GM10248 (cell line): ENCODE results near the gene DCAF7.

Source experiments
- CTCF ChIA-PET: fragments of 300-600 bp; sonication (Branson Sonifier 250); formaldehyde crosslinking; extraction: SDS; loops from one replicate; lab custom pipeline; 2021; ENCODE audit warnings: antibody characterized with exemption; lab: Yijun Ruan, JAX
- POLR2A ChIA-PET: fragments of 350-650 bp; sonication (Branson Sonifier 250); formaldehyde crosslinking; extraction: SDS; loops from one replicate; lab custom pipeline; 2020; ENCODE audit warnings: antibody characterized with exemption; lab: Yijun Ruan, JAX
- DNase-seq: peaks from one replicate; pipeline ENCODE4 v3.0.0; 2012; ENCODE audit errors: extremely low spot score
- CTCF ChIP-seq: IDR thresholded peaks from 2 replicates; pipeline ENCODE4 v1.5.1; 2012; ENCODE audit warnings: mild to moderate bottlenecking, low read depth; ENCODE audit errors: extremely low read depth, missing control alignments, control extremely low read depth

The DCAF7 gene

GRCh38 chr17:63601439-63602371 is 51.4 kb downstream of the DCAF7 start:
- no peak for TF ChIP-seq CTCF
- no peak for DNase-seq
- ChIA-PET POLR2A (no interaction called here), CTCF (interaction anchor here (1.1 to 5.7 kb wide), 8 partner anchors 9 to 195 kb away, joined by 3 to 49 read pairs (median 6); partner anchors contain the start of gene MAP3K3)

GRCh38 chr17:63609816-63610573 is 59.7 kb downstream of the DCAF7 start:
- TF ChIP-seq CTCF = no peak
- DNase-seq = no peak
- CTCF ChIA-PET = interaction anchor here (1.9 to 7.5 kb wide), 4 partner anchors 8 to 204 kb away, joined by 8 to 120 read pairs (median 39); partner anchors contain the start of gene TACO1
- POLR2A ChIA-PET = no interaction called here

GRCh38 chr17:63610854-63611253 is 60.6 kb downstream of the DCAF7 start:
- ChIA-PET CTCF (interaction anchor here (0.6 to 7.5 kb wide), 12 partner anchors 9 to 204 kb away, joined by 3 to 120 read pairs (median 6); partner anchors contain the start of genes DCAF7 and TACO1), POLR2A (interaction anchor here (1.5 kb wide), 1 partner anchor 11 kb away, joined by 5 read pairs; the partner anchor contains the start of gene MAP3K3)
- no peak for DNase-seq
- TF ChIP-seq CTCF = no peak

GRCh38 chr17:63611354-63611753 is 61.1 kb downstream of the DCAF7 start:
- POLR2A ChIA-PET = interaction anchor here (1.5 kb wide), 1 partner anchor 11 kb away, joined by 5 read pairs; the partner anchor contains the start of gene MAP3K3

GRCh38 chr17:63613663-63614062 is 63.4 kb downstream of the DCAF7 start:
- DNase-seq = no peak
- POLR2A ChIA-PET = no interaction called here
- TF ChIP-seq CTCF = no peak
- CTCF ChIA-PET = interaction anchor here (2.6 to 7.5 kb wide), 5 partner anchors 7 to 189 kb away, joined by 8 to 120 read pairs (median 29); partner anchors contain the start of genes DCAF7 and MAP3K3

More at GRCh38 chr17:63611354-63611753, 61.1 kb downstream of the DCAF7 start:
- no peak for TF ChIP-seq CTCF
- CTCF ChIA-PET = interaction anchor here (0.6 to 7.5 kb wide), 48 partner anchors 9 to 205 kb away, joined by 3 to 120 read pairs (median 4); partner anchors contain the start of genes CYB561, DCAF7, MAP3K3 and TACO1
- no peak for DNase-seq
